Colonic mucosa (tissue), 4 donors: ENCODE measurements around the gene ZNF528. TPM values are rescaled to one million over a fixed set of nuclear protein-coding genes. Genes with fewer than 3 reads are reported as not detected.

ENCODE experiments used
- DNase-seq: peaks from one replicate; pipeline ENCODE4 v3.0.0-alpha.2; 2020
- H3K27ac ChIP-seq: fragments of 200-600 bp; one replicate; pipeline ENCODE4 v1.8.0; 2021
- H3K27me3 ChIP-seq: fragments of 200-600 bp; one replicate; pipeline ENCODE4 v1.8.0; 2021
- H3K36me3 ChIP-seq: fragments of 200-600 bp; one replicate; pipeline ENCODE4 v1.8.0; 2021
- H3K4me1 ChIP-seq: fragments of 200-600 bp; one replicate; pipeline ENCODE4 v1.8.0; 2021; ENCODE audit warnings: mild to moderate bottlenecking
- H3K4me3 ChIP-seq: fragments of 200-600 bp; one replicate; pipeline ENCODE4 v1.8.0; 2021
- H3K9ac ChIP-seq, 2 donors: one replicate each; pipeline ENCODE4 v1.7.0; 2013; ENCODE audit warnings: control low read depth in 2 of 2, low read depth in 2 of 2, low read length in 2 of 2
- H3K9me3 ChIP-seq: fragments of 200-600 bp; one replicate; pipeline ENCODE4 v1.8.0; 2021
- CTCF ChIP-seq: fragments of 200-600 bp; IDR thresholded peaks from one replicate; pipeline ENCODE4 v1.8.0; 2022; ENCODE audit warnings: antibody characterized with exemption, mild to moderate bottlenecking
- intact Hi-C: fragments of 100-400 bp; cut with DNase I; formaldehyde crosslinking; loops from one replicate; pipeline ENCODE4 v1.14.1; 2022
- total RNA-seq, 2 donors: library from RNA; stranded (reverse); fragmentation: NEBNext Ultra II Directional in 1 of 2; extraction: Animal tissue kit (Norgen Biotek cat#: 25700) in 1 of 2; gene quantifications; one replicate each; pipeline ENCODE4 v1.2.1, GENCODE V29; 2021
- donor health status: healthy.
- donor health status: DM: no; HTN: no; CAD: no.
- donor health status: DM: no; HTN: no; CAD: no.

Gene ZNF528
- total RNA-seq, 2 donors from 2014 or later: 7.8 to 11.5 TPM

- H3K36me3 ChIP-seq: no peaks in the 10 kb centered on the region
- no peak for TF ChIP-seq CTCF
- H3K9ac ChIP-seq: no peak overlapping the region
- H3K9me3 ChIP-seq: no peaks in the 10 kb centered on the region
- H3K27me3 ChIP-seq: no peaks in the 10 kb centered on the region
- no peak overlapping the region for H3K27ac ChIP-seq
- H3K4me3 ChIP-seq: no peak overlapping the region
- H3K4me1 ChIP-seq: no peaks in the 10 kb centered on the region
- no peak for DNase-seq
- intact Hi-C loops: no loop called here
Observed at GRCh38 chr19:52444506-52444905, 46.9 kb downstream of the ZNF528 start.

- Histone ChIP-seq H3K36me3 (no peaks in the 10 kb centered on the region), H3K9ac (no peak overlapping the region), H3K4me3 (no peak overlapping the region), H3K4me1 (no peaks in the 10 kb centered on the region), H3K9me3 (no peaks in the 10 kb centered on the region), H3K27me3 (no peaks in the 10 kb centered on the region), H3K27ac (no peak overlapping the region)
- DNase-seq: no peak
- no peak for TF ChIP-seq CTCF
- intact Hi-C loops: no loop called here
Observed at GRCh38 chr19:52451241-52451640, 53.6 kb downstream of the ZNF528 start.

GRCh38 chr19:52453324-52454094 is 55.9 kb downstream of the ZNF528 start, which contains the start of gene ZNF578:
TSS of gene ZNF578 (plus strand) at chr19:52453553. CDS start at chr19:52501846, 48,293 bp downstream.
- no peaks in the 10 kb centered on the region for H3K36me3 ChIP-seq
- H3K27ac ChIP-seq: no peak within 1 kb of the TSS
- peak within 1 kb of the TSS; percentile 37 for H3K4me3 ChIP-seq
- peak; percentile 74 for DNase-seq
- TF ChIP-seq CTCF: no peak
- intact Hi-C loops: no loop called here
- H3K27me3 ChIP-seq: no peaks in the 10 kb centered on the region
- no peaks in the 10 kb centered on the region for H3K4me1 ChIP-seq
- no peak within 1 kb of the TSS for H3K9ac ChIP-seq
- no peaks in the 10 kb centered on the region for H3K9me3 ChIP-seq

GRCh38 chr19:52464798-52465470 is 67.3 kb downstream of the ZNF528 start:
- intact Hi-C loops: no loop called here
- no peaks in the 10 kb centered on the region for H3K36me3 ChIP-seq
- H3K9me3 ChIP-seq: no peaks in the 10 kb centered on the region
- no peaks in the 10 kb centered on the region for H3K27me3 ChIP-seq
- DNase-seq: no peak
- no peak overlapping the region for H3K9ac ChIP-seq
- no peak for TF ChIP-seq CTCF
- H3K4me1 ChIP-seq: no peaks in the 10 kb centered on the region
- no peak overlapping the region for H3K4me3 ChIP-seq
- no peak overlapping the region for H3K27ac ChIP-seq

Other genes starting within 250 kb of the ZNF528 start
- 10 to 100 TPM; 10.2 to 10.6 TPM for gene ZNF836, start 226.2 kb upstream of the ZNF528 start, total RNA-seq
- 100 to 1,000 TPM; 273 to 378 TPM for gene PPP2R1A, start 207.8 kb upstream of the ZNF528 start, total RNA-seq
- 10 to 100 TPM in 1 of 2 donors, 1 to 10 TPM in 1; 7.5 to 10.6 TPM for gene ZNF766, start 128.3 kb upstream of the ZNF528 start, total RNA-seq
- gene ZNF480, start 100.7 kb upstream of the ZNF528 start, total RNA-seq: 10 to 100 TPM; 13.2 TPM
- gene ZNF610, start 61.6 kb upstream of the ZNF528 start, total RNA-seq: 1 to 10 TPM in 1 of 2 donors, under 1 TPM in 1; 0.84 to 1.6 TPM
- gene ZNF880, start 27.9 kb upstream of the ZNF528 start, total RNA-seq: 1 to 10 TPM; 8.1 to 8.3 TPM
- gene ZNF534, start 31.3 kb downstream of the ZNF528 start, total RNA-seq: under 1 TPM in 1 of 2 donors, not detected in 1; 0.12 TPM
- gene ZNF578, start 55.7 kb downstream of the ZNF528 start, total RNA-seq: under 1 TPM; 0.27 to 0.40 TPM
- gene ZNF808, start 129.8 kb downstream of the ZNF528 start, total RNA-seq: 10 to 100 TPM; 27.9 to 28.7 TPM
- 10 to 100 TPM; 20.2 to 20.6 TPM for gene ZNF701, start 172.4 kb downstream of the ZNF528 start, total RNA-seq
- 10 to 100 TPM in 1 of 2 donors, 1 to 10 TPM in 1; 9.6 to 19.7 TPM for gene ZNF83, start 240.5 kb downstream of the ZNF528 start, total RNA-seq